GM12864 (cell line): ENCODE data around the gene CERS1.

Source experiments
- DNase-seq: peaks from one replicate; pipeline ENCODE4 v3.0.0-alpha.2; 2011; ENCODE audit warnings: low read depth
- H3K4me3 ChIP-seq: 2 replicates; pipeline ENCODE4 v1.5.1; 2011; ENCODE audit warnings: mild to moderate bottlenecking, low read depth, low read length, control low read depth
- TF ChIP-seq, protein P1 (sequence below): IDR thresholded peaks from 2 replicates; pipeline ENCODE4 v1.5.1; 2011; ENCODE audit warnings: low read depth, mild to moderate bottlenecking, moderate library complexity, low read length, control low read depth, inconsistent platforms; ENCODE audit errors: missing control alignments

The CERS1 gene

DNA sequence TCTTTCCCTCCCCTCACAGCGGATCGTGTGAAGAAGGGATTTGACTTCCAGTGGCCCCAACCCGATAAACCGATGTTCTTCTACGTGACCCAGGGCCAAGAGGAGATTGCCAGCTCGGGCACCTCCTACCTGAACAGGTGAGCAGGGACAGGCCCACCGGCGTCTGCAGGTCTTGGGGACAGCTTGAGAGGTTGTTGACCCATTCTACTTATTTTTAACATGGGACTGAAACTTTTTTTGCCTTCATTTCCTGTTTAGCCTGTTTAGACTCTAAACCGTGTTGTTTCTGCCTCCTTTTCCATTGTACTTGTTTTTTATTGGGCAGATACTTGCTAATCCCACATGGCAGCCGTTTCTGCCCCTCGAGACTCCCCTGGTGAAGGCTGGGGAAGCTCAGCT is 35.7 kb downstream of the CERS1 start:
- no peak for DNase-seq
- no peak overlapping the region for H3K4me3 ChIP-seq
- TF ChIP-seq, protein P1, sequence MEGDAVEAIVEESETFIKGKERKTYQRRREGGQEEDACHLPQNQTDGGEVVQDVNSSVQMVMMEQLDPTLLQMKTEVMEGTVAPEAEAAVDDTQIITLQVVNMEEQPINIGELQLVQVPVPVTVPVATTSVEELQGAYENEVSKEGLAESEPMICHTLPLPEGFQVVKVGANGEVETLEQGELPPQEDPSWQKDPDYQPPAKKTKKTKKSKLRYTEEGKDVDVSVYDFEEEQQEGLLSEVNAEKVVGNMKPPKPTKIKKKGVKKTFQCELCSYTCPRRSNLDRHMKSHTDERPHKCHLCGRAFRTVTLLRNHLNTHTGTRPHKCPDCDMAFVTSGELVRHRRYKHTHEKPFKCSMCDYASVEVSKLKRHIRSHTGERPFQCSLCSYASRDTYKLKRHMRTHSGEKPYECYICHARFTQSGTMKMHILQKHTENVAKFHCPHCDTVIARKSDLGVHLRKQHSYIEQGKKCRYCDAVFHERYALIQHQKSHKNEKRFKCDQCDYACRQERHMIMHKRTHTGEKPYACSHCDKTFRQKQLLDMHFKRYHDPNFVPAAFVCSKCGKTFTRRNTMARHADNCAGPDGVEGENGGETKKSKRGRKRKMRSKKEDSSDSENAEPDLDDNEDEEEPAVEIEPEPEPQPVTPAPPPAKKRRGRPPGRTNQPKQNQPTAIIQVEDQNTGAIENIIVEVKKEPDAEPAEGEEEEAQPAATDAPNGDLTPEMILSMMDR, result no peak

DNA sequence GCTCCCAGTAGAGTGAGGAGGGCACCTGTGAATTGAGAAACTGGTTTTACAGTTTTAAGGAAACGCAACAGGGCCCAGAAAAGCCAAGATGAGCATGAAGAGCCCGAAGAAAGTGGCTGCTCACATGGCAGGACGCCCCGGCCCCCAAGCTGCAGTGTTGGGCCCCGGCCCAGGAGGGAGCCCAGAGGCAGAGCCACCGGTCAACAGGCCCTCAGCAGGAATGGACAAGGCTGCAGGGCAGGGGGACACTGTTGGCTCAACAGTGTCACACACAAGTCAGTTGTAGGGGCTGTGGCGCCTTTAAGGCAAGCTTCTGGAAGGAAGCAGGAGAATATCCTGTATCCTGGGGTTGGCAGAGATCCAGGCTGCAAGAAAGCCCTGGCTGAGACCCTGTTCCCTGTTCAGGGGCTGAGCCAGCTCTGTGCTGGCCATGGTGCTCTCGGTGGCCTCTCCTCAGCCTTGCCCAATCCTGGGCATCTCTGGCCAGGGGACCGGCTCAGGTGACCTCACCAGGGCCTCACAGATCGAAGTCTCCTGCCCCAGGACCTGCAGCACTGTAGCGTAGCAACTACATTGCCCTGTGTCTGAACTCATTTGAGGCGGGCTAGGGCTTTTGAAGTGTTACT is 36.2 kb downstream of the CERS1 start:
- DNase-seq, result no peak
- no peak overlapping the region for H3K4me3 ChIP-seq
- TF ChIP-seq, protein P1, result no peak

DNA sequence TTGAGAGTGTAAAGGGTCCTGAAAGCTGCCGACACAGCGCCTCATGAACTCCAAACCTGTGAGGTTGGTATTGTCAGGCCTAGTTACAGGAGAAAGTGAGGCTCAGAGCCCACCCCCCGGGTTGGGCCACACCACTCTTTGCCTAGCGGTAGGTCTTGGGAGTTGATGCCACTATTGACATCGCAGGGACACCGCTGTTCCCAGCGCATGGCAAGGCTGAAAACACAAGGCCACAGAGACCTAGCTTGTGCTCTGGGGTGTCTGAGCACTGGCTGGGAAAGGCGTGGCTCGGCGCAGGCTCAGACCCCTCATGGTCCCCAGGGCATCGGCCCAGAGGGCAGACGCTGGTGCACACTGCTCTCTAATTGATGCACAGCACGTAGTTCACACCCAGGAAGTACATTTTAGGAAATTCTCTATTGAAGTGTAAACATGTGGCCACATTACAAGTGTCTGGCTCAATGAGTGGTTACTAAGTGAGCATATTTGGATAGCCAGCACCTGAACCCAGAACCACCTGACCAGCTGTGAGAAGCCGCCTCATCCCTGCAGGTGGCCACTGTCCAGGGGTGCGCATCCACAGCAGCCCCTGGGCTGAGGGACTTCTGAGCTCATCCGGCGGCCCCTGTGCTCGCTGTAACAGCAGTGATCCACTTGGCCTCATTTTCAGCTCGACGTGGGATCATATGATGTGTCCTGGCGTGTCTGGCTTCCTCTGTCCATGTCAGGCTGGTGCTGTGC is 36.9 kb downstream of the CERS1 start:
- H3K4me3 ChIP-seq, result no peak overlapping the region
- TF ChIP-seq, protein P1, result no peak
- DNase-seq, result no peak

DNA sequence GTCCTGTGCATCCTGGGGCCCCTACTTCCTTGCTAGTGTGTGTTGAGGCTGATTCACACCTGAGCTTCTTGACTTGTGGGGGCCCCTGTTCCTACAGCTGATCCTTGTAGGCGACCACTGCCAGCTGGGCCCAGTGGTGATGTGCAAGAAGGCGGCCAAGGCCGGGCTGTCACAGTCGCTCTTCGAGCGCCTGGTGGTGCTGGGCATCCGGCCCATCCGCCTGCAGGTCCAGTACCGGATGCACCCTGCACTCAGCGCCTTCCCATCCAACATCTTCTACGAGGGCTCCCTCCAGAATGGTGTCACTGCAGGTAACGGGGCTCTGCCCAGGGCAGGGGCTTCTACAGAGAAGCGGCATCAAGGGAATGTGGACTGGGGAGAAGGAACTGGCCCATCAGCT is 38.7 kb downstream of the CERS1 start:
- no peak overlapping the region for H3K4me3 ChIP-seq
- TF ChIP-seq, protein P1, result no peak
- DNase-seq, result no peak

DNA sequence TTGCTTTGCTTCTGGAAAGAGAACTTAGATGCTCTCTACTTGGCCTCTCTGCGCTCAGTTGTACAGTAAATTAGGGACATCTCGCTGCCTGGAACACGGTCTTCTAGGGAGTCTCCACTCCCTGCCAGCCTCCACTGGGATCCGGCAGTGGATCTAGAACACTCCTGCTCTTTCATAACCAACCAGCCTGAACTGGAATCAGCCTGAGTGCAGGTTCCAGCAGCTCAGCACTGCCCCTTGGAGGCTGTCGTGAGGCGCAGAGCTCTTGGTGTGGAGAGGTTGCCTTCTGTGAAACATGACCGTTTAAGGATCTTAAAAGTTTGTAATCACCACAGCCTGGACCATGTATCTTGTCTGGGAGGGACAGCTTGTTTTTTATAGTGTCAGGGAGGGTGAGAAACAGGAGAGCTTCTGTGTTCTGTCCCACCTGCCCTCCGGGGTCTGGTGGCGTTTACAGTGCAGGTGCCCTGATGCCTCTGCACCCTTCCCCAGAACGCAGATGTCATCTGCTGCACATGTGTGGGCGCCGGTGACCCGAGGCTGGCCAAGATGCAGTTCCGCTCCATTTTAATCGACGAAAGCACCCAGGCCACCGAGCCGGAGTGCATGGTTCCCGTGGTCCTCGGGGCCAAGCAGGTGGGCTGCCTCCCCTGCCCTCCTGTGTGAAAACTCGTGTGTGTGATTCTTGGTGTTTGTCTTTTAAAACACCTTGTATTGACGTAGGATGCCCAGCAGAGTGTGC is 39.4 kb downstream of the CERS1 start:
- no peak overlapping the region for H3K4me3 ChIP-seq
- no peak for DNase-seq
- TF ChIP-seq, protein P1, result peak; percentile 17

DNA sequence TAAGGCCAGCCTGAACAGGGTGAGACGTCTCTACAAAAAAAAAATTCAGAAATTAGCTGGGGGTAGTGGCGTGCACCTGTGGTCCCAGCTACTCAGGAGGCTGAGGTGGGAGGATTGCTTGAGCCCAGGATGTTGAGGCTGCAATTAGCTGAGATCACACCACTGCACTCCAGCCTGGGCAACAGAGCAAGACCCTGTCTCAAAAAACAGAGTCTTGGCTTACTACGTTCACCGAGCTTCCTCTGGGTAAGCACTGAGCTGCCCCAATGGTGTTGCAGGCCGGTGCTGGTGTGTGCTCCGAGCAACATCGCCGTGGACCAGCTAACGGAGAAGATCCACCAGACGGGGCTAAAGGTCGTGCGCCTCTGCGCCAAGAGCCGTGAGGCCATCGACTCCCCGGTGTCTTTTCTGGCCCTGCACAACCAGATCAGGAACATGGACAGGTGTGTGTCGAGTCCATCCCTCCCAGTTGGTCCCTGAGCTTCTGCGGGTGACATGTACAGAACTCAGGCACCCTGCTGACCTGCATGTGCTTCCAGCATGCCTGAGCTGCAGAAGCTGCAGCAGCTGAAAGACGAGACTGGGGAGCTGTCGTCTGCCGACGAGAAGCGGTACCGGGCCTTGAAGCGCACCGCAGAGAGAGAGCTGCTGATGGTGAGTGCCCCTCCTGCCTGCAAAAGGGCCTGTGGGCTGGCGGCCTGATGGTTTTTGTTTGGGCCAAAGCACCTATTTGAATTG is 40.1 kb downstream of the CERS1 start:
- TF ChIP-seq, protein P1, result no peak
- H3K4me3 ChIP-seq, result no peak overlapping the region
- DNase-seq, result no peak
